Measurements from ENCODE around the gene MSH5.
A peak's percentile ranks its signal among the peaks of the same experiment; 100 is the strongest.
"Not testable (repeated sequence)": the region's sequence is repeated elsewhere in the genome, so short reads cannot be mapped to it uniquely, and the experiment has no call there.

The MSH5 gene

GRCh38 chr6:31781244-31782125, 41.7 kb downstream of the MSH5 start:
- no peak for DNase-seq

GRCh38 chr6:31782126-31782855, 42.5 kb downstream of the MSH5 start:
- no peak for DNase-seq

- no peak for DNase-seq
Observed at GRCh38 chr6:31784098-31784925, 44.5 kb downstream of the MSH5 start.

- DNase-seq, result no peak
Observed at GRCh38 chr6:31785475-31785874, 45.7 kb downstream of the MSH5 start.

- peak in 1 of 2 experiments; percentile 11 for DNase-seq
Observed at GRCh38 chr6:31791324-31792089, 51.7 kb downstream of the MSH5 start.

GRCh38 chr6:31792090-31792374, 52.2 kb downstream of the MSH5 start:
- no peak for DNase-seq

GRCh38 chr6:31792761-31793171, 53.0 kb downstream of the MSH5 start:
- no peak for DNase-seq

GRCh38 chr6:31793927-31794245, 54.1 kb downstream of the MSH5 start:
- not testable (repeated sequence) for DNase-seq

- DNase-seq, result no peak
Observed at GRCh38 chr6:31794294-31794865, 54.6 kb downstream of the MSH5 start.

GRCh38 chr6:31794866-31795615, 55.2 kb downstream of the MSH5 start:
- no peak for DNase-seq

- DNase-seq, result peak; percentile 66 to 87
Observed at GRCh38 chr6:31795616-31796298, 56.0 kb downstream of the MSH5 start, which contains the start of gene VARS1. TSS of gene VARS1 (minus strand) at chr6:31795752. CDS start at chr6:31795217, 535 bp downstream.

- DNase-seq, result no peak
Observed at GRCh38 chr6:31796993-31797385, 57.2 kb downstream of the MSH5 start.

- no peak for DNase-seq
Observed at GRCh38 chr6:31797588-31797987, 57.8 kb downstream of the MSH5 start.

- DNase-seq, result no peak
Observed at GRCh38 chr6:31799781-31800180, 60.0 kb downstream of the MSH5 start.

- not testable (repeated sequence) for DNase-seq
Observed at GRCh38 chr6:31801031-31801927, 61.5 kb downstream of the MSH5 start.

GRCh38 chr6:31805939-31806469, 66.2 kb downstream of the MSH5 start:
- DNase-seq, result no peak

- DNase-seq, result peak; percentile 93 to 95
Observed at GRCh38 chr6:31806470-31807272, 66.9 kb downstream of the MSH5 start, which contains the start of gene LSM2. TSS of gene LSM2 (minus strand) at chr6:31806966. CDS start at chr6:31806757, 209 bp downstream.

GRCh38 chr6:31808599-31808998, 68.8 kb downstream of the MSH5 start:
- not testable (repeated sequence) for DNase-seq

All from NCI-H1930 (cell line).